ENCODE results near the gene SCAMP5.

Gene SCAMP5

GRCh38 chr15:75051191-75051608 lies 55.8 kb downstream of the SCAMP5 start:
- DNase-seq = no peak

- no peak for DNase-seq
These were observed 56.3 kb downstream of the SCAMP5 start for GRCh38 chr15:75051711-75052110.

- no peak for DNase-seq
These were observed 57.8 kb downstream of the SCAMP5 start for GRCh38 chr15:75052972-75053747.

- DNase-seq = no peak
These were observed 58.4 kb downstream of the SCAMP5 start for GRCh38 chr15:75053748-75054125.

- no peak for DNase-seq
These were observed 59.0 kb downstream of the SCAMP5 start for GRCh38 chr15:75054172-75054897.

GRCh38 chr15:75056036-75056435 lies 60.7 kb downstream of the SCAMP5 start:
- DNase-seq = no peak

- no peak for DNase-seq
These were observed 63.0 kb downstream of the SCAMP5 start for GRCh38 chr15:75058127-75058905.

GRCh38 chr15:75059607-75060006 lies 64.2 kb downstream of the SCAMP5 start:
- no peak for DNase-seq

GRCh38 chr15:75061272-75061671 lies 65.9 kb downstream of the SCAMP5 start:
- no peak for DNase-seq

- DNase-seq = no peak
These were observed 67.3 kb downstream of the SCAMP5 start for GRCh38 chr15:75062706-75063105.

- no peak for DNase-seq
These were observed 68.0 kb downstream of the SCAMP5 start for GRCh38 chr15:75063338-75063737.

GRCh38 chr15:75063889-75064288 lies 68.5 kb downstream of the SCAMP5 start:
- no peak for DNase-seq

- no peak for DNase-seq
These were observed 69.5 kb downstream of the SCAMP5 start for GRCh38 chr15:75064846-75065245.

- DNase-seq = no peak
These were observed 70.1 kb downstream of the SCAMP5 start for GRCh38 chr15:75065467-75065850.

- DNase-seq = no peak
These were observed 70.6 kb downstream of the SCAMP5 start for GRCh38 chr15:75065851-75066509.

- DNase-seq = no peak
These were observed 71.9 kb downstream of the SCAMP5 start for GRCh38 chr15:75067123-75067830.

GRCh38 chr15:75068748-75069147 lies 73.4 kb downstream of the SCAMP5 start:
- DNase-seq = no peak

GRCh38 chr15:75069301-75069925 lies 74.0 kb downstream of the SCAMP5 start:
- DNase-seq = no peak

GRCh38 chr15:75070674-75071073 lies 75.3 kb downstream of the SCAMP5 start:
- DNase-seq = no peak
